ENCODE data around the gene EMX2.

EMX2 gene

GRCh38 chr10:117531371-117532002 lies 11.1 kb upstream of the EMX2 start:
- in situ Hi-C loops (cut with MboI; ENCODE audit: low sequenced_read_pairs) = no loop called here

DNA sequence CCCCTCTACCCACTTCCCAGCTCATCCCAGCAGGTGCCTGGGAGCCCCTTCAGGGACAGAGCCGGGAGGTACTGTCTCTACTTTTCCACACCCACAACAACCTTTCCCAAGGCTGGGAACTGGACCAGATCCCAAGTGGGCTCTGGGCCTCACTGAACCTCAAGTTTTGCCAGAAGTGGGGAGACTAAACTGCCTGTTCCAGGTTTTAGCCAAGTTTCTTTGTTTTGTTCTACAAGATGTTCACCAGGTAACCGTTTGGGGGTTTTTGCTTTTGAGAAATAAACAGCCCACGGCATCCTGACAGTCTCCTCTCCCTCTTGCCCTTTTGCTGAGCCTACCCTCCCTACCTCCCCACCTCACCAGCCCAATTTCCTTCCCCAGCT lies 10.6 kb upstream of the EMX2 start:
- in situ Hi-C loops (cut with MboI; ENCODE audit: low sequenced_read_pairs) = no loop called here

- in situ Hi-C loops (cut with MboI; ENCODE audit: low sequenced_read_pairs) = no loop called here
These were observed 10.0 kb upstream of the EMX2 start for GRCh38 chr10:117532451-117533107.

- in situ Hi-C loops (cut with MboI; ENCODE audit: low sequenced_read_pairs) = no loop called here
These were observed 8.9 kb upstream of the EMX2 start for GRCh38 chr10:117533507-117534281.

DNA sequence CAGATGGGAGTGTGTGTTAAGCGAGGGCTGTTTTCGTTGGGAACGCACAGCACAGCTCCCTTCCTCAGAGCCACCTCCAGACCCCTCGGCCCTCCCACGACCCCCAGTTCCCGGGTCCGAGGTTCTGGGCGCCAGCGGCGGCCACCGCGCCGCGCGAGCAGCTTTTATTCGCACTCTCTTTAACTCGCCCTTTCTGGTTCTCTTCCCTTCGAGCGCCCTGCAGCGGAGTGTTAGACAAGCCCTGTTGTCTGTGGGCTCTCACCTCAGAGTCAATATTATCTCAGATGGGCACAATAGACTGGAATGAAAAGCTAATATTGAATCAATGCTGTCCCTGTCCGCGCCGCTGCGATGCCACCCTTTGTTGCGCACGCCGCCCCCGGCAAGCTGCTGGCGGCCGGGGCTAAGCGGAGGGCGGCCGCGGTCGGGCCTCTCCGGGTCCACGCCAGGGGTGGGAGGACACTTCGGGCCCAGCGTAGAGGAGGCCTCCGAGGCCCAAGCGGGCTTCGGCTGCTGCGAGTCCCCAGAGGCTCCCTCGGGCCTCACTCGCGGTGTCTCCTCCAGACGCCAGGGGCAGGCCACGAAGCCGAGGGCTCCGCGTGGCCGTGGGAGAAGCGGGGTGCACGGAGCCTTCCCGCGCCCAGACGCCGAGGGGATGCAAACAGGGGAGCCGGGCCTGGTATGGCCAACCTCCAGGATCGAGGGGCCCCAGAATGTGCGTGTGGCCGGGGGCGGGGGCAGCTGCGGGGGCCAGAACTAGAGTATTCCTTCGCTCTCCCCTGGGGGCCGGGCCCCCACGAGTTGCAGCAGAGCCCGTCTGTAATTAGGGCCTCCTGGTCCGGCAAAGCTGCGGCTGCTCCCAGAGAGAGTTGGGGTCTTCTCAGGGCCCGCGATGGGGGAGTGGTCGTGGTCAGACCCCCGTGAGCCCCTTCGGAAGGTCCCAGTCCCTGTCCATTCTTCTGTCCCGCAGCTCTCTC lies 7.9 kb upstream of the EMX2 start:
- in situ Hi-C loops (cut with MboI; ENCODE audit: low sequenced_read_pairs) = no loop called here

DNA sequence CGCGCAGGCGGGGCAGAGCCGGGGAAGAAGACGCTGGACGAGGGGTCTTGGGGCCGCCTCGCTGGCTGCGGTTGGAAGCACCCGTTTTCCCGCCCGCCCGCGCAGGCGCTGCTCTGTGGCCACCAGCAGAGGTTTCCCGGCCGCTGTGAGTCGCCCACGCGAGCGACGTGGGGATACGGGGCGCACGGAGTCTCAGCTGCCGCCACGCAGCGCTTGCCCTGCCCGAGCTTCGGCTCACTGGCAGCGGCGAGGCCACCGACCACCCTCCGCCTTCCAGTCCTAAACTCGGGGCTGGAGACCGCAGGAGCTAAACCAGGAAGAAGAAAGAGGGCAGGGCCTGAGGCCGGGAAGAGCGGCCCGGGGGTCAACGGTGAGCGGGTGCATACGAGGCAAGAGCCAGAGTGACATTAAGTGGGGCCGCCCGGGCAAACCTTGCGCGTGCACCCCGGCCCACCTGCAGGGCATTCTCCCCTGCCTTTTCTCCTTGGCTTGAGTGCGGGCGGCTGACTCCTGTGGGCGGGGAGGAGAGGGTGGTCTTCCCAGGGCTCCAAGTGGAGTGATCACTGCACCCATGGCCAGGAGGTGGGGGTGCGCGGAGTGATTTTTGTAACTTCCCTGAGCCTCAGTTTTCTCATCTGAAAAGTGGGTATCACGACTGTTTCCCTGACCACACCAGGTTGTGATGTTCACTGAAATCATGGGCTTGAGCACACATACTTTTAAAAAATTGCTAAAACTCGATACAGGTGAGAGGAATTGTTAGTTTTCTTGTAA lies 7.1 kb upstream of the EMX2 start:
- in situ Hi-C loops (cut with MboI; ENCODE audit: low sequenced_read_pairs) = no loop called here

- in situ Hi-C loops (cut with MboI; ENCODE audit: low sequenced_read_pairs) = no loop called here
These were observed 6.3 kb upstream of the EMX2 start for GRCh38 chr10:117536072-117536865.

DNA sequence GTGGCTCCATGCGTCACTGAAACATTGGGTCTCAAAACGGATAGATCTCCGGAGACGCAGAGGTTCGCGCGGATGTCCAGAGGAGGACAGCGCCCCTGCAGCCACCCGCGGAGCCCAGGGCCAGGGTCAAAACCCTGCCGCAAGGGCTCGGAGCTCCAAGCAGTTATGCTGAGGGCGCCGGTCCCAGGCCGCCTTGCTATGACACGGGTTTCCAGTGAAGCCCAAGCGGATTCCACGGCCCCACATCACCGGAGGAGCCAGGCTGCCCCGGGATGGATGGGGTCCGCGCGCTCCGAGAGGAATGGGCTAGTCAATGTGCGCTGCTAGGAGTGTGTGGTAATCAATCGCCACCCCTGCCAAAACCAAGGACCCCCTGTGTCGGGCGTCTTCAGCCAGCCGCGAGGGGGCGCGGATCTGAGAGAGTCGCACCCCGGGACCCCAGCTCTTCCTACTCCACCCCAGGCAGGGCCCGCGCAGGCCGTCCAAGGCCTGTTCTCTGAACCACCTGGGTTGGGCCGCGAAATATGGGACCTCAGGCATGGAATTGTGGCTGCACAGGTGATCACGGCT lies 5.6 kb upstream of the EMX2 start:
- in situ Hi-C loops (cut with MboI; ENCODE audit: low sequenced_read_pairs) = no loop called here

- in situ Hi-C loops (cut with MboI; ENCODE audit: low sequenced_read_pairs) = no loop called here
These were observed 5.1 kb upstream of the EMX2 start for GRCh38 chr10:117537436-117537903.

- in situ Hi-C loops (cut with MboI; ENCODE audit: low sequenced_read_pairs) = no loop called here
These were observed 4.5 kb upstream of the EMX2 start for GRCh38 chr10:117537904-117538524.

GRCh38 chr10:117539361-117539773 lies 3.2 kb upstream of the EMX2 start:
- in situ Hi-C loops (cut with MboI; ENCODE audit: low sequenced_read_pairs) = no loop called here

- in situ Hi-C loops (cut with MboI; ENCODE audit: low sequenced_read_pairs) = no loop called here
These were observed 2.5 kb upstream of the EMX2 start for GRCh38 chr10:117539903-117540639.

GRCh38 chr10:117540640-117541404 lies 1.7 kb upstream of the EMX2 start:
- in situ Hi-C loops (cut with MboI; ENCODE audit: low sequenced_read_pairs) = no loop called here

- in situ Hi-C loops (cut with MboI; ENCODE audit: low sequenced_read_pairs) = no loop called here
These were observed 1.1 kb upstream of the EMX2 start for GRCh38 chr10:117541405-117541908.

DNA sequence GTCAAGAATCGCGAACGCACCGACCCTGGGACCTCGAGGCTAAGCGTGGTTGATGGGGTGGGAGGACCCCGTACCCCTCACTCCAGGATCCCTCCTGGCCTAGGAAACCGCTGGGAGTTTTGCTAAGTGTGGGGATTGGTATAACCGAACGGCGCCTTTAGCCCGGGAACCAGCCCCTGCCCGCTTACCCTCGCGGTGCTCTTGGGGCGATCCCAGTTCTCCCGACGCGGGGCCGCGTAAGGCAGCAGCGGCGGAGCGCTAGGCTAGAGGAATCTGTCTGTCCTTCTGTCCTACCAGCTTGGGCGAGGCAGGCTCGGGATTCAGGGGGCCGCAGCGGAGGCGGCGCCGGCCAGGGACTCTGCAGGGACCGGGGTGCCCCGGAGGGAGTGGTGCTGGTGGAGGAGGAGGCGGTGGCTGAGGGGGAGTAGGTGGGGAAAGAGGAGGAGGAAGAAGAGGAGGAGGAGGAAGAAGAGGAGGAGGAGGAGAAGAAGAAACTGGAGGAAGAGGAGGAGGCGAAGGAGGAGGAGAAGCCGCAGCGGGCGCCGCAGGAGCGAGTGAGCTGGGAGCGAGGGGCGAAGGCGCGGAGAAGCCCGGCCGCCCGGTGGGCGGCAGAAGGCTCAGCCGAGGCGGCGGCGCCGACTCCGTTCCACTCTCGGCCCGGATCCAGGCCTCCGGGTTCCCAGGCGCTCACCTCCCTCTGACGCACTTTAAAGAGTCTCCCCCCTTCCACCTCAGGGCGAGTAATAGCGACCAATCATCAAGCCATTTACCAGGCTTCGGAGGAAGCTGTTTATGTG lies 439 bp upstream of the EMX2 start:
- in situ Hi-C loops (cut with MboI; ENCODE audit: low sequenced_read_pairs) = no loop called here

Measured in HL-60/S4 treated with phorbol 12-myristate 13-acetate at 8.2 ng/mL for 4 days and 3 days (cell line).